Esophagus muscularis mucosa (tissue), 4 donors: ENCODE results near the gene FAM89A. TPM values are rescaled to one million over a fixed set of nuclear protein-coding genes. Genes with fewer than 3 reads are reported as not detected.

Experiments
- DNase-seq: peaks from one replicate; pipeline ENCODE4 v3.0.0-alpha.2; 2017; ENCODE audit errors: extremely low spot score
- H3K27ac ChIP-seq, 4 donors: fragments of 200-600 bp; sonication (generic); replicated peaks in 1 of 4; 1 replicate in 3 of 4; 2 replicates in 1 of 4; pipeline ENCODE4 v1.5.1; 2016 to 2019; ENCODE audit warnings: mild to moderate bottlenecking in 1 of 4
- H3K27me3 ChIP-seq, 4 donors: fragments of 200-600 bp; sonication (generic); one replicate each; pipeline versions ENCODE4 v1.5.1 to v1.6.0; 2016 to 2019
- H3K36me3 ChIP-seq, 4 donors: fragments of 200-600 bp; sonication (generic); one replicate each; pipeline ENCODE4 v1.5.1; 2016 to 2019
- H3K4me1 ChIP-seq, 4 donors: fragments of 200-600 bp; sonication (generic); one replicate each; pipeline ENCODE4 v1.5.1; 2016 to 2019
- H3K4me3 ChIP-seq, 4 donors: fragments of 200-600 bp; sonication (generic); 1 replicate in 2 of 4; 2 replicates in 2 of 4; pipeline ENCODE4 v1.5.1; 2016 to 2019; ENCODE audit warnings: mild to moderate bottlenecking in 4 of 4, moderate library complexity in 1 of 4
- H3K9me3 ChIP-seq, 4 donors: fragments of 200-600 bp; sonication (generic); 1 replicate in 3 of 4; 2 replicates in 1 of 4; pipeline ENCODE4 v1.5.1; 2016 to 2019
- CTCF ChIP-seq, 3 experiments: fragments of 200-600 bp in 2 of 3; fragments of 450-650 bp in 1 of 3; sonication (generic) in 2 of 3; IDR thresholded peaks; one replicate each; pipeline ENCODE4 v1.5.1; 2017 to 2019; ENCODE audit warnings: antibody characterized with exemption in 3 of 3, mild to moderate bottlenecking in 2 of 3, moderate library complexity in 1 of 3
- EP300 ChIP-seq: sonication (generic); formaldehyde crosslinking; IDR thresholded peaks from one replicate; pipeline ENCODE4 v1.6.1; 2017; ENCODE audit warnings: antibody characterized with exemption
- POLR2A ChIP-seq: fragments of 450-650 bp; IDR thresholded peaks from one replicate; pipeline ENCODE4 v1.6.1; 2017; ENCODE audit warnings: antibody characterized with exemption, moderate library complexity, mild to moderate bottlenecking, low read depth
- POLR2AphosphoS5 ChIP-seq, 2 donors: sonication (generic); formaldehyde crosslinking; IDR thresholded peaks; one replicate each; pipeline ENCODE4 v1.6.1; 2017; ENCODE audit warnings: antibody characterized with exemption in 2 of 2
- WGBS: methylation state at CpG from one replicate; pipeline ENCODE4 v1.1.5; 2018; 5-methylcytosine and 5-hydroxymethylcytosine counted together
- intact Hi-C: fragments of 100-400 bp; cut with DNase I; formaldehyde crosslinking; loops from one replicate; pipeline ENCODE4 v1.15.1; 2023
- total RNA-seq, 4 donors: library from RNA; depleted of rRNA; stranded (reverse); fragments of >200 nt; gene quantifications; one replicate each; pipeline versions ENCODE4 v1.1.0 to v1.2.1, GENCODE V29; 2016

Gene FAM89A
- 10 to 100 TPM in 1 of 4 donors, 1 to 10 TPM in 3; 1.7 to 13.6 (median 5.6) TPM for total RNA-seq

GRCh38 chr1:231040019-231040799 lies at the start of gene FAM89A:
TSS of gene FAM89A (minus strand) at chr1:231040254. CDS start at chr1:231040211, 43 bp downstream.
- Histone ChIP-seq H3K36me3 (no peaks in the 10 kb centered on the region), H3K9me3 (peaks cover 0 to 10% (median 4%) of the 10 kb centered on the region in 4 donors), H3K4me1 (peaks cover 16 to 30% (median 25%) of the 10 kb centered on the region in 4 donors), H3K4me3 (peak within 1 kb of the TSS; percentile 64 to 81 (median 67)), H3K27ac (peak within 1 kb of the TSS in 3 of 4 donors; percentile 44 to 59 (median 44)), H3K27me3 (peaks cover 0 to 70% (median 24%) of the 10 kb centered on the region in 4 donors)
- no peak for DNase-seq
- WGBS = 8% methylated on average over 18 of the region's 82 CpGs
- intact Hi-C loops = no loop called here
- no peak for TF ChIP-seq EP300
- no peak for TF ChIP-seq CTCF (IDR thresholded peaks at IDR 0.05)
- TF ChIP-seq POLR2AphosphoS5 (IDR thresholded peaks at IDR 0.05) = no peak
- no peak for TF ChIP-seq POLR2A

GRCh38 chr1:231084353-231084752 lies 44.3 kb upstream of the FAM89A start:
- WGBS = 81% methylated on average over 5 of the region's 5 CpGs
- H3K27me3 ChIP-seq = peaks cover 0 to 23% (median 0%) of the 10 kb centered on the region in 4 donors
- no peak for TF ChIP-seq POLR2AphosphoS5 (IDR thresholded peaks at IDR 0.05)
- TF ChIP-seq CTCF (IDR thresholded peaks at IDR 0.05) = no peak
- TF ChIP-seq POLR2A = no peak
- TF ChIP-seq EP300 = no peak

GRCh38 chr1:231079163-231079562 lies 39.1 kb upstream of the FAM89A start:
- intact Hi-C loops = no loop called here
- peaks cover 0 to 5% (median 0%) of the 10 kb centered on the region in 4 donors for H3K9me3 ChIP-seq
- H3K36me3 ChIP-seq = no peaks in the 10 kb centered on the region
- no peak for TF ChIP-seq POLR2AphosphoS5 (IDR thresholded peaks at IDR 0.05)
- no peak for TF ChIP-seq EP300
- TF ChIP-seq CTCF (IDR thresholded peaks at IDR 0.05) = no peak
- TF ChIP-seq POLR2A = no peak
- no peak overlapping the region for H3K4me3 ChIP-seq
- 89% methylated on average over 4 of the region's 4 CpGs for WGBS
- H3K27me3 ChIP-seq = peaks cover 0 to 22% (median 0%) of the 10 kb centered on the region in 4 donors
- no peak for DNase-seq
- no peak overlapping the region for H3K27ac ChIP-seq
- H3K4me1 ChIP-seq = no peaks in the 10 kb centered on the region

More at GRCh38 chr1:231084353-231084752, 44.3 kb upstream of the FAM89A start:
- Histone ChIP-seq H3K36me3 (no peaks in the 10 kb centered on the region), H3K27ac (no peak overlapping the region), H3K9me3 (no peaks in the 10 kb centered on the region), H3K4me3 (no peak overlapping the region), H3K4me1 (no peaks in the 10 kb centered on the region)
- intact Hi-C loops = no loop called here
- no peak for DNase-seq

GRCh38 chr1:231078250-231078649 lies 38.2 kb upstream of the FAM89A start:
- peaks cover 0 to 17% (median 0%) of the 10 kb centered on the region in 4 donors for H3K27me3 ChIP-seq
- H3K4me3 ChIP-seq = no peak overlapping the region
- intact Hi-C loops = no loop called here
- H3K36me3 ChIP-seq = no peaks in the 10 kb centered on the region
- WGBS = 91% methylated on average over 7 of the region's 7 CpGs
- H3K27ac ChIP-seq = no peak overlapping the region
- H3K9me3 ChIP-seq = peaks cover 0 to 5% (median 0%) of the 10 kb centered on the region in 4 donors
- no peak for TF ChIP-seq EP300
- no peak for TF ChIP-seq POLR2A
- no peak for TF ChIP-seq POLR2AphosphoS5 (IDR thresholded peaks at IDR 0.05)
- no peak for TF ChIP-seq CTCF (IDR thresholded peaks at IDR 0.05)
- no peak for DNase-seq
- H3K4me1 ChIP-seq = no peaks in the 10 kb centered on the region
